HG02759 (cell line): Measurements from ENCODE around the gene CEBPB.
"Not testable (repeated sequence)": the region's sequence is repeated elsewhere in the genome, so short reads cannot be mapped to it uniquely, and the experiment has no call there.

Experiments
- ATAC-seq: cut with Tn5 transposase; IDR thresholded peaks from one replicate; pipeline ENCODE4 v1.9.1; 2021; ENCODE audit warnings: mild to moderate bottlenecking, moderate library complexity; ENCODE audit not compliant: unreplicated experiment

The CEBPB gene

DNA sequence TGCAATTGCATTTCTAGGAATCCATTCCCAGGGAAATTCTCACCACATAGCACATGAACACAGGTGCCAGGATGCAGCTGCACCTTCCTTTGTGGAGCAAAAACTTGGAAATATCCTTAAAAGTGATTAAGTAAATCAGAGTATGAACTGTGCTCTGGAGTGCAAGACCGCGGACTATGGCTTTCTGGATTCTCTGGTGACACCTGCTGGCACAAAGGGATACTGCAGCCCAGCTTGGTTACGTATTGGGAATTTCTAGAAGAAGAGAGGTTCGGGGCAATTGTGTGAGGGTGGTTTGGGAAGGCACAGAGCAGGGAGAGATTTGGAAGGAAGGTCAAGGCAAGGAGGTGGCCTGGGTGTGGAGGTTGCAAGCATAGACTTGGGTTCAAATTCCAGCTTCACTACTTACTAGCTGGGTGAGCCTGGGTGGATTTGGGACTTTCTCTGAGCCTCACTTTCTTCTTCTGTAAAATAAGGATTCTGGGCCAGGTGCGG, 21.3 kb upstream of the CEBPB start:
- ATAC-seq: no peak

GRCh38 chr20:50170549-50171220, 19.9 kb upstream of the CEBPB start:
- no peak for ATAC-seq

DNA sequence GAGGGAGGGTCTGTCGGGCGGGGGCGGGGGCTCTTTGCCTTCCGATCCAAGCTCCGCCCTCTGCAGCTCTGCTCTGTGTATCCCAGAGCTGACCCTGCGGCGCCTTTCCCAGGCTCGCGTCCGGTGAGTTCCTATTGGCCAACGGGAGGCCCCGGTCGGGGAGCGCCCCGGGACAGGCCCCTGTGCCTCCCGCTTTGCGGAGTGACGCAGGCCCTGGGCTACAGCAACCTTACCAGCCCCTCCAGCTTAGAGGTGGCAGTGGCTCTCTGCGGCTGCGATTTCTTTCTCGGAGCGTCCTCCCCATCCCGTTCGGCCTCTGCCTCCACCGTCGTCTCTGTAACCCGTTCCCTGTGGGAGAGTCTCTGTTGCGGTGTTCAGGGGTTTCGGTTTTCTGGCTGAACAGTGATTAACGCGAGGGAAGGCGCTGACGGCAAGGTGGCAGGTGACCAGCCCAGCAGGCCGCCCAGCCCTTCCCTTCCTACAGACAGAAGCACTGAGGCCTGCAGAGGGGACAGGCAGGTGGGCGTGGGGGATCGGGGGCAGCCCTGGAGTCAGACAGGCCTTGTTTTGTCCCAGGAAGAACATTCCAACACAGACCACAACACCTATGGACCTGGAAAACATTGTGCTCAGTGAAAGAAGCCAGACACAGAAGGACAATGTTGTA, 18.1 kb upstream of the CEBPB start:
- no peak for ATAC-seq

- ATAC-seq: no peak
Observed at GRCh38 chr20:50174456-50174855, 16.2 kb upstream of the CEBPB start.

DNA sequence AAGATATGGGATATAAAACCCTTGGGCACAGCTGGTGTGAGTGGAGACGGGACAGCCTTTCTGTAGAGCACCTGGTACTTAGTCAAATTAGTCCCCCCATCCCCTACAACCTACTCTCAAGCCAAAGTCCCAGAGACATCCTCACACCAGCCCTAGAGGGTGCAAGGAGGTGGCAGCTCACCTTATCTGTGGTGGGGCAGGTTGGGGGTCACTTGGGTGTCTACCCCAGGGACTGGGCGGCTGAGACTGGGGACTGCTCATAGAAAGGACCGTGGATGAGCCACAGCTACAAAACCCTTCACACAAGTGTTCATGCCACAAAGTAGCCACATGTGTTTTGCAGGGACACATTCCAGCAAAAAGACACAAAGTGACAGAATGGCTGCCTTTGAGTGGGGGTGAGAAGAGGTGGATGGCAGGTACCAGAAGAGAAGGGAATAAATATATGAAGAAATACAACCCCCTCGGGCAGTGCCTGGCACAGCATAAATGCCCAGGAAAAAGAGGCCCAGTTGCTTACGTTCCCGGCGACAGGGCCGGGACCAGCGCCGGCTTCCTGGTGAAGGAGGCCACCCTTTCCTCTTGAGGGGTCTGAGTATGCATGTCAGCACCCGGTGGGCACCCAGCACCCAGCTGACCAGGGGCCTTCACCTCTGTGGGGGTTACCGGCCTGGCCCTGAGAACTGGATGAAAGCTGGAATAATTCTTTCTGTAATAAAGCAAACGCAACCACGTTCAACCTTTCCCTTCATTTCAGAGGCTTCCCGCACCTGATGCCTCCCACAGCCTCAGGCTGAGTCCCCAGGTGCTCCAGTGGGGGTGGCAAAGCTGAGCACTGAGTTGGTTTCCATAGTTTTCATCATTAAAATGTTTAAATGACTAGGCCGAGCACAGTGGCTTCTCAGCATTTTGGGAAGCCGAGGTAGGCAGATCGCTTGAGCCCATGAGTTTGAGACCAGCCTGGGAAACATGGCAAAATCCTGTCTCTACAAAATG, 14.4 kb upstream of the CEBPB start:
- no peak for ATAC-seq

- not testable (repeated sequence) for ATAC-seq
Observed at GRCh38 chr20:50178672-50179071, 12.0 kb upstream of the CEBPB start.

DNA sequence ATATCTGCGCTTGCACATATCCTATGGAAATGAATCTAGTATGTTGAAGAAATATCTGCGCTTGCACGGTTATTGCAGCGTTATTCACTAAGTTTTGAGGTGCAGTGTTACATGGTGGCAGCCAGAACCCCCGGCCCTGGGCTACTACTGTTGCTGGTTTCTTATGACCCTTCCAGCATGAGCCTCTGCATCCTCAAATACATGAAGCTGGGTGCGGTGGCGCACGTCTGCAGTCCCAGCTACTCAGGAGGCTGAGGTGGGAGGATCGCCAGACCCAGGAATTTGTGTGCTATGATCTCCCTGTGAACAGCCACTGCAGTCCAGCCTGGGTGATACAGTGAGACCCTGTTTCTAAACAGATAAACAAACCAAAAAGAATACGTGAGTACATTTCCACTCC, 9.3 kb upstream of the CEBPB start:
- no peak for ATAC-seq

- ATAC-seq: no peak
Observed at GRCh38 chr20:50182346-50182745, 8.3 kb upstream of the CEBPB start.

- ATAC-seq: no peak
Observed at GRCh38 chr20:50185426-50185825, 5.2 kb upstream of the CEBPB start.

GRCh38 chr20:50186151-50186885, 4.3 kb upstream of the CEBPB start:
- no peak for ATAC-seq

- no peak for ATAC-seq
Observed at GRCh38 chr20:50186987-50187402, 3.6 kb upstream of the CEBPB start.

GRCh38 chr20:50187403-50188051, 3.1 kb upstream of the CEBPB start:
- ATAC-seq: no peak

DNA sequence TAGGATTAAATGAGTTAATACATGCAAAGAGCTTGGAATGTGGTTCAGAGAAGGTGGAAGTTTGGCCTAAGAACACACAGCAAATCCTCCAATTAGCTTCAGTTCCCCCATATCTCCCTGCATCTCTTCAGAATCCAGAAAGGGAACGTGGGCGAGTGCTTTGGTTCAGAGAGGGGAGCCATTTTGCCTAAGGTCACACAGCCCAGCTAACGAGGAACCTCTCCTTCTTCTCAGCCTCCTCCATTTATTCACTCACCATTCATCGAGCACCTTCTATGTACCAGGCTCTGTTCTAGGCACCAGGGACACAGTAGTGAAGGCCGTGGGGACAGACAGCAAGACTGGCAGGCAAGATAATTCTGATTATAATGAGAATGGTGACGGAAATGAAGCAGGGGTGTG, 2.3 kb upstream of the CEBPB start:
- no peak for ATAC-seq

DNA sequence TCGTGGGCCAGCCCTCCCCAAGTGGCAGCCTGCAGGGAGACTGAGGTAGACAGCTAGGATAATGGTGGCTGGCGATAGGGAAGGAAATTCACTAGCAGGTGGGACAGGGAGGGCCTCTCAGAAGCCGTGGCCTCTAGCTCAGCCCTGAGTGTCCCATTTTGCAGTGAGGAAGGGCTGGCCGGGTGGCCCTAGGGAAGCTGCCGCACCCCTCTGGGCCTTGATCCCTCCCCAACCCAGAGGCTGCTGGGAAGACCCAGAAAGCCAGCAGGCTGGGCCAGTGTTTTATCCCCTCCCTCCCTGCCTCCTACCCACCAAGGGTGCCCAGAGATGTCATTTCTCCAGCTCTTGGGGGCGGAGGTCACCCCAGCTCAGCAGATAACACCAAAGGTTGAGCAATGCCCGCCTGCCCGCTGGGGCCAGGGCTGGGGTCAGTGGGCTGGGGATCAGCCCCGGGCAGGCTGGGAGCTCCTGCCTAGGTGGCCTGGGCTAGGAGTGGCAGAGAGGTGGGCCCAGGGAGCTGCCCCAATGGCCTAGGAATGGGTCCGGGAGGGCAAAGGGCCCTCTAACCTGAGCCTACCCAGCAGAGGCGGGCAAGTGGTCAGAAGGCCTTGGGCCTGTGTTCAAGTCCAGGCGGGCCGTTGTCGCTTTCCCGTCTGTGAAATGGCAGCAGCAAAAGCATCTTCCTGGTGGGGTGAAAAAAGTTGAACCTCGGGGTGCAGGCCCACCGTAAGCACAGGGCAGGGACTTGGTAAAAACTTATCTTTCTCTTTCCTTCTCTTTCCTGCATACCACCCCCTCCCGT, 1.6 kb upstream of the CEBPB start:
- ATAC-seq: no peak

DNA sequence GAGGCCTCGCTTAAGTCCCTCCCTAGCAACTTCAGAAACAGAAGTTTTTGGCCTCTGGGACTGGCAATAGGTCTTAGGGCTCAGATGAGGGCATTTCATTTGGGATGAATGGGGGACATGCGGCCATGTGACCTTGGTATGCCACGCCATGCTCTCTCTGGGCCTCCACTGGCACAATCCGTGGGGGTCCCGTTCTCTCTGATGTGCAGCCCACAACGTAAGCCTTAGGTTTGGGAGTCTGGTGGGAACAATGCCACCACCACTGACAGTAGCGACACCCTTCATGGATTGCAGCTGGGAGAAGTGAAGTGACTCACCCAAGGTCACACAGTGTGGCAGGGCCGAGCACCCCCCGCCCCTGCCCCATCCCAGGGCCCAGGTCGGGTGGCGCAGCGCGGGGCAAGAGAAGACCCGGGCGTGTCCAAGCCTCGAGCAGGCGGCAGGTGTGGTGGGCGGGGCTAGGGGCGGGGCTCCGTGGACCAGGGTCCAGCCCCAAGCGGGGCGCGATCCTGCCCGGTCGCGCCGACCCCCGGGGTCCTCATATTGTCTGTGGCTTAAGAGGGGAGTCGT, 864 bp upstream of the CEBPB start:
- no peak for ATAC-seq

- peak; percentile 32 for ATAC-seq
Observed at GRCh38 chr20:50191065-50191543, 474 bp downstream of the CEBPB start.

GRCh38 chr20:50191544-50192363, 1.1 kb downstream of the CEBPB start:
- peak; percentile 31 for ATAC-seq
